ENCODE measurements around the gene SIGLEC14. TPM values are rescaled to one million over a fixed set of nuclear protein-coding genes. Genes with fewer than 3 reads are reported as not detected.

The SIGLEC14 gene
- total and polyA plus RNA-seq, 2 experiments from 2014 or later: not detected

- TF ChIP-seq ZNF462 (CRISPR knock-in tag; IDR thresholded peaks at IDR 0.05) (no peak), EZH2phosphoT487 (IDR thresholded peaks at IDR 0.05; ENCODE audit: unreplicated experiment) (no peak), POLR2AphosphoS5 (IDR thresholded peaks at IDR 0.05; ENCODE audit: low read depth) (no peak)
These were observed 46.6 kb upstream of the SIGLEC14 start, which contains the start of gene SPACA6 (continued) for GRCh38 chr19:51693260-51693659.

GRCh38 chr19:51692468-51692867 lies 45.8 kb upstream of the SIGLEC14 start:
- peaks cover 37% of the 10 kb centered on the region for H3K4me1 Mint-ChIP-seq
- DNase-seq (ENCODE audit: low spot score) (no peak), ATAC-seq (no peak)
- H4K20me1 ChIP-seq (replicated peaks; ENCODE audit: insufficient read depth): no peaks in the 10 kb centered on the region; the same call in 1 of the 2 replicates
- no peak overlapping the region for H3K27ac ChIP-seq (ENCODE audit: low read depth)
- 0 out of 2 replicates have a peak, but pooled peaks cover 9% of the 10 kb centered on the region for H3F3A ChIP-seq (replicated peaks; ENCODE audit: low read depth)
- H3K36me3 ChIP-seq (ENCODE audit: insufficient read depth): no peaks in the 10 kb centered on the region
- H3K36me3 Mint-ChIP-seq (ENCODE audit: low read depth): peaks cover 25% of the 10 kb centered on the region; the same call in 2 of the 3 replicates
- no peak overlapping the region for H2AFZ ChIP-seq
- peaks cover 16% of the 10 kb centered on the region; the same call in 1 of the 2 replicates for H3K4me1 ChIP-seq (ENCODE audit: insufficient read depth)
- H3K9me3 Mint-ChIP-seq: peaks cover 7% of the 10 kb centered on the region
- no peak overlapping the region; the same call in 1 of the 2 replicates for H3K4me3 ChIP-seq
- no peak overlapping the region for H3K27ac Mint-ChIP-seq
- H3K27me3 Mint-ChIP-seq (ENCODE audit: insufficient read depth, low read depth, poor library complexity): peaks cover 21% of the 10 kb centered on the region
- peaks cover 16% of the 10 kb centered on the region; the same call in 1 of the 2 replicates for H3K79me2 ChIP-seq (replicated peaks; ENCODE audit: insufficient read depth)
- H3K4me3 Mint-ChIP-seq: no peak overlapping the region
- H3K4me2 ChIP-seq: peak overlapping the region; percentile 98; the same call in 1 of the 2 replicates
- H3K9me2 ChIP-seq (ENCODE audit: insufficient read depth): no peaks in the 10 kb centered on the region
- no peaks in the 10 kb centered on the region for H3K27me3 ChIP-seq (ENCODE audit: insufficient read depth)
- TF ChIP-seq EZH2 (IDR thresholded peaks at IDR 0.05; ENCODE audit: low read depth, unreplicated experiment): no peak
- no peak for TF ChIP-seq ZNF331 (CRISPR knock-in tag; IDR thresholded peaks at IDR 0.05; ENCODE audit: low read depth)
- no peak for TF ChIP-seq NANOG (IDR thresholded peaks at IDR 0.05; ENCODE audit: borderline replicate concordance)
- TF ChIP-seq ZNF462 (CRISPR knock-in tag; IDR thresholded peaks at IDR 0.05): no peak
- TF ChIP-seq CTCF (conservative IDR thresholded peaks at IDR 0.05; ENCODE audit: low read depth in 2 of 2): no peak
- no peak for TF ChIP-seq CREB1 (CRISPR knock-in tag; IDR thresholded peaks at IDR 0.05; ENCODE audit: low read depth)

Data from GM23338 (cell line).